Natural killer cell (primary cell): ENCODE data around the gene OBSCN. TPM values are rescaled to one million over a fixed set of nuclear protein-coding genes. Genes with fewer than 3 reads are reported as not detected.

Experiments
- ATAC-seq, 3 donors: fragments of 150-1000 bp in 2 of 3; fragments of 200-7000 bp in 1 of 3; cut with Tn5 transposase; 1 replicate in 1 of 3; 2 replicates in 2 of 3; pipeline ENCODE4 v1.10.0; 2021; ENCODE audit warnings: mild to moderate bottlenecking in 2 of 3, moderate library complexity in 2 of 3
- DNase-seq, 2 donors: peaks; one replicate each; pipeline versions ENCODE4 v3.0.0 to v3.0.0-alpha.2; 2013 to 2021; ENCODE audit warnings: mixed read lengths in 1 of 2
- H3K27ac ChIP-seq: one replicate; pipeline ENCODE4 v1.5.1; 2013; ENCODE audit warnings: mild to moderate bottlenecking, low read length
- H3K27me3 ChIP-seq: one replicate; pipeline ENCODE4 v1.6.1; 2013; ENCODE audit warnings: low read length; ENCODE audit not compliant: control insufficient read depth, insufficient read depth
- H3K36me3 ChIP-seq: one replicate; pipeline ENCODE4 v1.6.1; 2013; ENCODE audit warnings: low read length; ENCODE audit not compliant: control insufficient read depth, insufficient read depth
- H3K4me1 ChIP-seq: one replicate; pipeline ENCODE4 v1.6.1; 2013; ENCODE audit warnings: low read length; ENCODE audit not compliant: control insufficient read depth, insufficient read depth
- H3K4me3 ChIP-seq: one replicate; pipeline ENCODE4 v1.5.1; 2013; ENCODE audit warnings: low read length
- H3K9me3 ChIP-seq: one replicate; pipeline ENCODE4 v1.6.1; 2013; ENCODE audit warnings: low read length; ENCODE audit not compliant: control insufficient read depth, insufficient read depth
- H3K27ac Mint-ChIP-seq, 2 donors: one replicate each; pipeline ENCODE4 v1.8.0; 2022; ENCODE audit warnings: mild to moderate bottlenecking in 2 of 2, mixed read lengths in 2 of 2, moderate library complexity in 1 of 2
- H3K27me3 Mint-ChIP-seq, 2 donors: one replicate each; pipeline ENCODE4 v1.8.0; 2022; ENCODE audit warnings: low read depth in 2 of 2, mixed read lengths in 2 of 2
- H3K36me3 Mint-ChIP-seq: one replicate; pipeline ENCODE4 v1.8.0; 2022; ENCODE audit warnings: mixed read lengths
- H3K4me1 Mint-ChIP-seq, 2 donors: one replicate each; pipeline ENCODE4 v1.8.0; 2022; ENCODE audit warnings: mixed read lengths in 2 of 2
- H3K4me3 Mint-ChIP-seq: one replicate; pipeline ENCODE4 v1.8.0; 2022; ENCODE audit warnings: mild to moderate bottlenecking, moderate library complexity, mixed read lengths
- H3K9me3 Mint-ChIP-seq, 2 donors: one replicate each; pipeline ENCODE4 v1.8.0; 2022; ENCODE audit warnings: mixed read lengths in 2 of 2
- CTCF ChIP-seq: fragments of 200-600 bp; IDR thresholded peaks from one replicate; pipeline ENCODE4 v1.8.0; 2022; ENCODE audit warnings: antibody characterized with exemption
- WGBS: methylation state at CpG from one replicate; pipeline ENCODE4 v1.1.7; 2013; ENCODE audit warnings: missing lambda C conversion rate; ENCODE audit not compliant: insufficient coverage; 5-methylcytosine and 5-hydroxymethylcytosine counted together
- intact Hi-C: fragments of 100-400 bp; cut with micrococcal nuclease; formaldehyde crosslinking; loops from one replicate; pipeline ENCODE4 v1.14.2; 2022
- total RNA-seq, 4 donors: library from RNA; stranded (reverse); fragments of 120-200 nt in 1 of 4; gene quantifications; one replicate each; pipeline versions ENCODE4 v1.2.3 to v1.2.4, GENCODE V29; 2013 to 2022

OBSCN gene
- total RNA-seq, 3 donors from 2014 or later (not counting 1 experiment from before 2014, with no cell fraction given), result 9.6 to 30.0 (median 14.3) TPM

- Histone ChIP-seq H3K9me3 (no peaks in the 10 kb centered on the region), H3K4me3 (no peak overlapping the region), H3K27me3 (no peaks in the 10 kb centered on the region), H3K4me1 (no peaks in the 10 kb centered on the region), H3K36me3 (no peaks in the 10 kb centered on the region), H3K27ac (no peak overlapping the region)
- H3K4me1 Mint-ChIP-seq, result no peaks in the 10 kb centered on the region
- no peaks in the 10 kb centered on the region for H3K9me3 Mint-ChIP-seq
- intact Hi-C loops, result no loop called here
- no peaks in the 10 kb centered on the region for H3K27me3 Mint-ChIP-seq
- H3K36me3 Mint-ChIP-seq, result no peaks in the 10 kb centered on the region
- 98% methylated on average over 3 of the region's 5 CpGs for WGBS
- DNase-seq, result no peak
- no peak overlapping the region for H3K4me3 Mint-ChIP-seq
- no peak for ATAC-seq
- TF ChIP-seq CTCF, result no peak
- H3K27ac Mint-ChIP-seq, result no peak overlapping the region
These were observed 218.8 kb downstream of the OBSCN start for GRCh38 chr1:228426518-228427175.

GRCh38 chr1:228428412-228428811 lies 220.6 kb downstream of the OBSCN start:
- intact Hi-C loops, result no loop called here
- DNase-seq (no peak), ATAC-seq (no peak)
- Histone ChIP-seq H3K27ac (no peak overlapping the region), H3K27me3 (no peaks in the 10 kb centered on the region), H3K9me3 (no peaks in the 10 kb centered on the region), H3K4me3 (no peak overlapping the region), H3K36me3 (no peaks in the 10 kb centered on the region), H3K4me1 (no peaks in the 10 kb centered on the region)
- Mint-ChIP-seq H3K4me3 (no peak overlapping the region), H3K4me1 (no peaks in the 10 kb centered on the region), H3K36me3 (no peaks in the 10 kb centered on the region), H3K27me3 (peaks cover 6 to 10% of the 10 kb centered on the region in 2 donors), H3K9me3 (no peaks in the 10 kb centered on the region), H3K27ac (no peak overlapping the region)
- no peak for TF ChIP-seq CTCF
- 83% methylated on average over 4 of the region's 4 CpGs for WGBS

Other genes starting within 250 kb of the OBSCN start
- not detected for gene WNT3A, start 201.0 kb upstream of the OBSCN start, total RNA-seq
- 100 to 1,000 TPM; 368 to 427 (median 424) TPM for gene ARF1, start 125.3 kb upstream of the OBSCN start, total RNA-seq
- gene C1orf35, start 104.7 kb upstream of the OBSCN start, total RNA-seq, result 10 to 100 TPM; 18.9 to 21.6 (median 19.6) TPM
- gene MRPL55, start 98.7 kb upstream of the OBSCN start, total RNA-seq, result 10 to 100 TPM; 50.0 to 70.6 (median 64.1) TPM
- gene GUK1, start 67.8 kb upstream of the OBSCN start, total RNA-seq, result 100 to 1,000 TPM; 292 to 313 (median 308) TPM
- gene GJC2, start 58.1 kb upstream of the OBSCN start, total RNA-seq, result 1 to 10 TPM; 1.0 to 2.2 (median 1.7) TPM
- 10 to 100 TPM; 13.3 to 14.1 (median 13.8) TPM for gene IBA57, start 42.2 kb upstream of the OBSCN start, total RNA-seq
- gene TRIM11, start 198.8 kb downstream of the OBSCN start, total RNA-seq, result 10 to 100 TPM; 65.1 to 91.4 (median 83.2) TPM
- 10 to 100 TPM in 1 of 3 donors, 1 to 10 TPM in 2; 8.0 to 13.4 (median 8.4) TPM for gene TRIM17, start 208.8 kb downstream of the OBSCN start, total RNA-seq